Measurements from ENCODE around the gene OR2W3. TPM values are rescaled to one million over a fixed set of nuclear protein-coding genes. Genes with fewer than 3 reads are reported as not detected.

Gene OR2W3
- total RNA-seq, 4 donors from 2014 or later = 1.5 to 1.8 TPM; not detected in 2

GRCh38 chr1:247904122-247904521 lies 8.7 kb downstream of the OR2W3 start:
- Histone ChIP-seq H3K27me3 (no peaks in the 10 kb centered on the region), H3K36me3 (no peaks in the 10 kb centered on the region), H3K9me3 (no peaks in the 10 kb centered on the region), H3K4me3 (no peak overlapping the region), H3K27ac (no peak overlapping the region), H3K4me1 (no peaks in the 10 kb centered on the region)
- no peak for TF ChIP-seq CTCF (IDR thresholded peaks at IDR 0.05)
- intact Hi-C loops (cut with DNase I) = no loop called here
- 73 to 83% methylated on average over 6 of the region's 6 CpGs for WGBS, 2 donors
- no peak for DNase-seq

- no peak for DNase-seq
- Histone ChIP-seq H3K4me1 (no peaks in the 10 kb centered on the region), H3K4me3 (peak overlapping the region in 1 of 4 donors; percentile 34), H3K27ac (no peak overlapping the region), H3K36me3 (no peaks in the 10 kb centered on the region), H3K9me3 (no peaks in the 10 kb centered on the region), H3K27me3 (no peaks in the 10 kb centered on the region)
- 88 to 93% methylated on average over 5 to 6 of the region's 13 CpGs for WGBS, 2 donors
- intact Hi-C loops (cut with DNase I) = no loop called here
- no peak for TF ChIP-seq POLR2A (IDR thresholded peaks at IDR 0.05)
- no peak for TF ChIP-seq CTCF (IDR thresholded peaks at IDR 0.05)
Observed at GRCh38 chr1:247905181-247905580, 9.8 kb downstream of the OR2W3 start.

GRCh38 chr1:247905910-247906503 lies 10.6 kb downstream of the OR2W3 start:
- intact Hi-C loops (cut with DNase I) = no loop called here
- TF ChIP-seq POLR2A (IDR thresholded peaks at IDR 0.05) (no peak), CTCF (IDR thresholded peaks at IDR 0.05) (no peak)
- Histone ChIP-seq H3K27me3 (no peaks in the 10 kb centered on the region), H3K36me3 (no peaks in the 10 kb centered on the region), H3K9me3 (no peaks in the 10 kb centered on the region), H3K4me3 (peak overlapping the region in 2 of 4 donors; percentile 18 to 51), H3K4me1 (no peaks in the 10 kb centered on the region), H3K27ac (peak overlapping the region in 1 of 4 donors; percentile 50)
- DNase-seq = no peak
- WGBS, 2 donors = 35 to 53% methylated on average over 9 of the region's 9 CpGs

- H3K4me3 ChIP-seq = peak overlapping the region in 2 of 4 donors; percentile 18 to 51
- H3K27ac ChIP-seq = peak overlapping the region in 1 of 4 donors; percentile 50
- intact Hi-C loops (cut with DNase I) = no loop called here
- WGBS, 2 donors = 5 to 30% methylated on average over 7 of the region's 7 CpGs
- no peaks in the 10 kb centered on the region for H3K36me3 ChIP-seq
- no peaks in the 10 kb centered on the region for H3K4me1 ChIP-seq
- no peak for DNase-seq
- H3K9me3 ChIP-seq = no peaks in the 10 kb centered on the region
- H3K27me3 ChIP-seq = no peaks in the 10 kb centered on the region
- TF ChIP-seq POLR2A (IDR thresholded peaks at IDR 0.05) (no peak), CTCF (IDR thresholded peaks at IDR 0.05) (no peak)
Observed at GRCh38 chr1:247906504-247907047, 11.2 kb downstream of the OR2W3 start.

GRCh38 chr1:247908766-247909165 lies 13.4 kb downstream of the OR2W3 start:
- Histone ChIP-seq H3K9me3 (no peaks in the 10 kb centered on the region), H3K4me3 (no peak overlapping the region), H3K36me3 (no peaks in the 10 kb centered on the region), H3K27ac (no peak overlapping the region), H3K4me1 (no peaks in the 10 kb centered on the region), H3K27me3 (no peaks in the 10 kb centered on the region)
- 77 to 78% methylated on average over 5 of the region's 5 CpGs for WGBS, 2 donors
- no peak for DNase-seq
- intact Hi-C loops (cut with DNase I) = no loop called here
- no peak for TF ChIP-seq CTCF (IDR thresholded peaks at IDR 0.05)
- no peak for TF ChIP-seq POLR2A (IDR thresholded peaks at IDR 0.05)

All from esophagus squamous epithelium (tissue), 5 donors.